Psoas muscle (tissue), 8 donors: ENCODE data around the gene RPSA. TPM values are rescaled to one million over a fixed set of nuclear protein-coding genes. Genes with fewer than 3 reads are reported as not detected.
A peak's percentile ranks its signal among the peaks of the same experiment; 100 is the strongest.

Experiments
- ATAC-seq, 4 donors: fragments of 200-7000 bp; cut with Tn5 transposase; one replicate each; pipeline ENCODE4 v1.9.1; 2020; ENCODE audit warnings: moderate library complexity in 3 of 4, mild to moderate bottlenecking in 2 of 4
- DNase-seq, 2 donors: peaks; one replicate each; pipeline ENCODE4 v3.0.0-alpha.2; 2020
- H3K27ac ChIP-seq: fragments of 200-600 bp; one replicate; pipeline ENCODE4 v1.8.0; 2022
- H3K27me3 ChIP-seq, 3 donors: fragments of 200-600 bp in 1 of 3; one replicate each; pipeline versions ENCODE4 v1.6.1 to v1.8.0; 2013 to 2022; ENCODE audit warnings: low read length in 2 of 3, mild to moderate bottlenecking in 2 of 3, moderate library complexity in 1 of 3; ENCODE audit not compliant: insufficient read depth in 3 of 3
- H3K36me3 ChIP-seq, 2 donors: fragments of 200-600 bp in 1 of 2; one replicate each; pipeline versions ENCODE4 v1.6.1 to v1.8.0; 2013 to 2022; ENCODE audit warnings: low read depth in 1 of 2, mild to moderate bottlenecking in 1 of 2, moderate library complexity in 1 of 2; ENCODE audit not compliant: insufficient read depth in 1 of 2
- H3K4me1 ChIP-seq: fragments of 200-600 bp; one replicate; pipeline ENCODE4 v1.8.0; 2022
- H3K4me3 ChIP-seq: fragments of 200-600 bp; one replicate; pipeline ENCODE4 v1.8.0; 2022; ENCODE audit warnings: mild to moderate bottlenecking
- H3K9me3 ChIP-seq: fragments of 200-600 bp; one replicate; pipeline ENCODE4 v1.8.0; 2022
- WGBS, 3 donors: extraction: QIAGEN DNeasy Blood & Tissue Kit; methylation state at CpG; one replicate each; pipeline versions ENCODE4 v1.1.6 to v1.1.7; 2013; 5-methylcytosine and 5-hydroxymethylcytosine counted together
- intact Hi-C, 2 donors: fragments of 100-400 bp; cut with DNase I; formaldehyde crosslinking; loops; one replicate each; pipeline versions ENCODE4 v1.11.0 to v1.14.2; 2022
- long read RNA-seq, 2 donors: library from polyadenylated mRNA; unstranded; transcript quantifications; one replicate each; pipeline ENCODE4 v2.0.0, GENCODE V29; 2021
- polyA plus RNA-seq, 3 donors: library from polyadenylated mRNA; stranded (reverse); fragments of 200-250 nt; gene quantifications; one replicate each; pipeline ENCODE4 v1.2.3, GENCODE V29; 2013
- total RNA-seq, 4 donors: library from RNA; stranded (reverse); fragmentation: NEBNext Ultra II Directional in 2 of 4; extraction: Animal tissue kit (Norgen Biotek cat#: 25700) in 2 of 4; gene quantifications; one replicate each; pipeline versions ENCODE4 v1.2.1 to v1.2.4, GENCODE V29; 2021 to 2023
- TF ChIP-seq, protein P1 (sequence below): fragments of 200-600 bp; IDR thresholded peaks from one replicate; pipeline ENCODE4 v1.8.0; 2022; ENCODE audit warnings: antibody characterized with exemption
- donor health status: healthy with polysubstance abuse.
- donor health status: DM: no; HTN: no; CAD: no; lungs with moderate emphysema.
- donor health status: Bipolar disorder and iron deficiency.
- donor health status: healthy.
- donor health status: DM: yes; HTN: yes; CAD: no.
- donor health status: DM: no; HTN: no; CAD: no.
- donor health status: DM: no; HTN: no; CAD: no.
- donor health status: DM: yes; HTN: yes; CAD: no.

Gene RPSA
- total RNA-seq (100 to 1,000 TPM; 285 to 738 (median 504) TPM), polyA plus RNA-seq (1,000 to 10,000 TPM in 1 of 3 donors, 100 to 1,000 TPM in 2; 824 to 1,445 (median 961) TPM)
- long read RNA-seq, donor 1, transcript RPSA-201 (7 exons, 1,171 nt) = major isoform, 181 of 201 reads
- long read RNA-seq, donor 1, partial matches to known transcripts = 8 of 201 reads
- long read RNA-seq, donor 1, other reads (novel, unspliced or antisense) = 12 of 201 reads
- long read RNA-seq, donor 2, transcript RPSA-201 (7 exons, 1,171 nt) = major isoform, 137 of 146 reads
- long read RNA-seq, donor 2, partial matches to known transcripts = 2 of 146 reads
- long read RNA-seq, donor 2, other reads (novel, unspliced or antisense) = 7 of 146 reads

DNA sequence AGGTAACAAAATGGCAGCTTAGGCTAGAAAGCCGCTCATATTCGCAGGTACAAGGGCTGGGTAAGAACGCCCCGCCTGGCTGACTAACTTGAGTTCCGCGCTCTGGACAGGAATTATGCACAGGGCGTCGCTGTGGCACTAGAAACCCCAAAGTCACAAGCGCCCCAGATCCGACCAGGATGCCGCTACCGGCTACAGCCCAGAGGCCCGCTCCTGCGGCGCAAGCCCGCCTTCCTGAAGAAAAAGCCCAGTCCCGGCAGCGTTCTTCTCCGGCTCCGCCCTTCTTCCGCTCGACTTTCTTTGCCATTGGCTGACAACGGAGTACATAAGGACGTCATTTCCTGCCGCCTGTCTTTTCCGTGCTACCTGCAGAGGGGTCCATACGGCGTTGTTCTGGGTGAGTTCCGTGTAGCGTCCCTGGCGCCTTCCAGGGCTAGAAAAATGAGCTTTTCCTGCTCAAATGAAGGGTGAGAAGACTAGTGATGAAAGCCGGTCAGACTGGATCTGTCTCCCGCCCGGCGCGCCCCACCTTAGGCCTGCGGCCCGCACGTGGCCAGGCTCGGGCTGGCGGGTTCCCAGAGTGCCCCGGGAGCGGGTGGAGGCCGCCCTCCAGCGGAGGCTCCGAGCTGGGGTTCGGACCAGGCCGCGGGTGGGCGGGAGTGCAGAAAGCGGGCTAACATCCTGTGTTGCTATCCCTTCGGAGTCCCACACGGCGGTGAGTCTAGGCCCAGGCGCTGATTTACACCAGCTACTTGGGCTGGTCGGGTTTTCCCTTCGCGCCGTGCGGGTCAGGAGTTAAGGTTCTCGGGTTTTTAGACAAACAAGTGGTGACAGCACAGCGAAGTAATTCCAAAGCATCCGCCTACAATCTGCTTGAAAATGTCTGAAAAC, at the start of gene RPSA:
Gene RPSA, plus strand, starts transcription at position 353 of the 891 bp plus-strand sequence. CDS start 934 bp downstream, outside the sequence.
- H3K27me3 ChIP-seq = no peaks in the 10 kb centered on the region
- intact Hi-C loops = loop anchor here (2.0 to 10.0 kb wide), 2 partner anchors 22 to 898 kb away; partner anchors contain the start of gene EIF1B (in 1 of the 2)
- DNase-seq = peak; percentile 94 to 96
- H3K36me3 ChIP-seq = peaks cover 8 to 48% of the 10 kb centered on the region in 2 donors
- peak; percentile 93 to 98 (median 96) for ATAC-seq
- TF ChIP-seq, protein P1, sequence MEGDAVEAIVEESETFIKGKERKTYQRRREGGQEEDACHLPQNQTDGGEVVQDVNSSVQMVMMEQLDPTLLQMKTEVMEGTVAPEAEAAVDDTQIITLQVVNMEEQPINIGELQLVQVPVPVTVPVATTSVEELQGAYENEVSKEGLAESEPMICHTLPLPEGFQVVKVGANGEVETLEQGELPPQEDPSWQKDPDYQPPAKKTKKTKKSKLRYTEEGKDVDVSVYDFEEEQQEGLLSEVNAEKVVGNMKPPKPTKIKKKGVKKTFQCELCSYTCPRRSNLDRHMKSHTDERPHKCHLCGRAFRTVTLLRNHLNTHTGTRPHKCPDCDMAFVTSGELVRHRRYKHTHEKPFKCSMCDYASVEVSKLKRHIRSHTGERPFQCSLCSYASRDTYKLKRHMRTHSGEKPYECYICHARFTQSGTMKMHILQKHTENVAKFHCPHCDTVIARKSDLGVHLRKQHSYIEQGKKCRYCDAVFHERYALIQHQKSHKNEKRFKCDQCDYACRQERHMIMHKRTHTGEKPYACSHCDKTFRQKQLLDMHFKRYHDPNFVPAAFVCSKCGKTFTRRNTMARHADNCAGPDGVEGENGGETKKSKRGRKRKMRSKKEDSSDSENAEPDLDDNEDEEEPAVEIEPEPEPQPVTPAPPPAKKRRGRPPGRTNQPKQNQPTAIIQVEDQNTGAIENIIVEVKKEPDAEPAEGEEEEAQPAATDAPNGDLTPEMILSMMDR = peak; percentile 40
- 0 to 1% (median 0%) methylated on average over 62 to 63 of the region's 63 CpGs for WGBS, 3 donors
- peak within 1 kb of the TSS; percentile 92 for H3K27ac ChIP-seq
- H3K9me3 ChIP-seq = no peaks in the 10 kb centered on the region
- peak within 1 kb of the TSS; percentile 80 for H3K4me3 ChIP-seq
- H3K4me1 ChIP-seq = peaks cover 12% of the 10 kb centered on the region

DNA sequence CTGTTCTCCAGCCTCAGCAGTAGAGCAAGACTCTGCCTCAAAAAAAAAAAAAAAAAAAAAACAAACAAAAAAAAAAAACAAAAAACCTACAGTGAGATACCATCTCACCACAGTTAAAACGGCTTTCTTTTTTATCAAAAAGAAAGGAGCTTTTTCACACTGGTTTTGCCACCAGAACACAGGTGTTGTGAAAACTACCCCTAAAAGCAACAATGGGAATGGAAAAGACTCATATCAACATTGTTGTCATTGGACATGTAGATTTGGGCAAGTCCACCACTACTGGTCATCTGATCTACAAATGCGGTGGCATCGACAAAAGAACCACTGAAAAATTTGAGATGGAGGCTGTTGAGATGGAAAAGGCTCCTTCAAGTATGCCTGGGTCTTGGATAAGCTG, 48.2 kb upstream of the RPSA start:
- H3K9me3 ChIP-seq = no peaks in the 10 kb centered on the region
- intact Hi-C loops = no loop called here
- TF ChIP-seq, protein P1 = no peak
- DNase-seq (no peak), ATAC-seq (no peak)
- H3K36me3 ChIP-seq = no peaks in the 10 kb centered on the region
- H3K27me3 ChIP-seq = no peaks in the 10 kb centered on the region
- no peak overlapping the region for H3K27ac ChIP-seq
- no peaks in the 10 kb centered on the region for H3K4me1 ChIP-seq
- 84 to 89% (median 86%) methylated on average over 3 of the region's 3 CpGs for WGBS, 3 donors
- no peak overlapping the region for H3K4me3 ChIP-seq

DNA sequence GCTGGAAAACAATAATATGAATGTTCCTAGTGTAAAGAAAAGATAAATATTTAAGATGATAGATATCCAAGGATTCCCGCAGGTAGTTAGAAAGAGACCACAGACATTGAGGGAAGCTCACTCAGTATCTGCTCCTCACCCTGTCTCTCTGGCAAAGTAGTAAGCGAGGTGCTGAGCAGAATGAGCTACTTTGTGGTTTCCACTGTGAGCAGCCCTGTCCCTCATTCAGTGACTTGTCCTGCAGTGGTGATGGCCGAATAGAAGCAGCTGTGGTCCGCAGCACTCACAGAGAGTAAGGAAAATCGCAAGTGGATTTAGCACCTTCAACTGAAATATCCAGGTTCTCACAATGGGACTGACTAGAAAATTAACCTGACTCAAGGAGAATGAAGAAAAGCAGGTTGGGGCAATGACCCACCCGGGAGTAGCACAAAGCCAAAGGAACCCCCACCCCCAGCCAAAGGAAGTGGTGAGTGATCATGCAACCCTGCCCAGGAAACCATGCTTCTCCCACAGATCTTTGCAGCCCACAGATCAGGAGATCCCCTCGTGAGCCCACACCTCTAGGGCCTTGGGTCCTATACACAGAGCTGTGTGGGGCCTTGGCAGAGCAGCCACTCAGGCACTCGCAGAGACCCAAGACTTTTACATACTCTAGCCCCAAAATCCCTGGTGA, 45.1 kb upstream of the RPSA start:
- Histone ChIP-seq H3K27me3 (no peaks in the 10 kb centered on the region), H3K4me1 (no peaks in the 10 kb centered on the region), H3K9me3 (no peaks in the 10 kb centered on the region), H3K4me3 (no peak overlapping the region), H3K27ac (no peak overlapping the region), H3K36me3 (no peaks in the 10 kb centered on the region)
- ATAC-seq (no peak), DNase-seq (no peak)
- 82 to 87% (median 85%) methylated on average over 8 of the region's 8 CpGs for WGBS, 3 donors
- intact Hi-C loops = no loop called here
- TF ChIP-seq, protein P1 = no peak

DNA sequence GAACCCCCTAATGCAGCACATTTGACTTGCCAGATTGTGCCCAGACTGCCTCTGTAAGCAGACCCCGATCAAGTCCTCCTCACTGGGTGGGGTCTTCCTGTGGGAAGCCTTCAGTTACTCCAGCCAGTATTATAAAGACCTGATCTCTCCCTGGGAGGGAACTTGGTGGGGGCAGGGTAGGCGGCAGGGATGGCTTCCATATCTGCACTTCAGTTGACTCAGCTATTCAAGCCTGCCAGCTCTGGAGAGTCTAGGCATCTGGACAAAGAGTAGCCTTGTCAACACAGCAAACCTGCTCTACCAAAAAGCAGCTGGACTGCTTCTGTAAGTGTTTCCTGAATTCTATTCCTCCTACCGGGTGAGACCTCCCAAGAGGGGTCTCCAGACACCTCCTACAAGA, 44.3 kb upstream of the RPSA start:
- H3K4me1 ChIP-seq = no peaks in the 10 kb centered on the region
- ATAC-seq (no peak), DNase-seq (no peak)
- H3K27ac ChIP-seq = no peak overlapping the region
- WGBS, 3 donors = 55 to 66% (median 62%) methylated on average over 3 of the region's 3 CpGs
- H3K27me3 ChIP-seq = no peaks in the 10 kb centered on the region
- intact Hi-C loops = no loop called here
- TF ChIP-seq, protein P1 = no peak
- H3K9me3 ChIP-seq = no peaks in the 10 kb centered on the region
- H3K4me3 ChIP-seq = no peak overlapping the region
- H3K36me3 ChIP-seq = no peaks in the 10 kb centered on the region
